Stimulated activated CD8-positive, alpha-beta memory T cell treated with anti-CD3 and anti-CD28 coated beads, Interleukin-15, amount 100 ng/mL, for 24 hours (primary cell): Measurements from ENCODE around the gene PIBF1.
"Not testable (repeated sequence)": the region's sequence is repeated elsewhere in the genome, so short reads cannot be mapped to it uniquely, and the experiment has no call there.

Experiments
- DNase-seq: peaks from one replicate; pipeline ENCODE4 v3.0.0-alpha.2; 2020; ENCODE audit warnings: low read depth

PIBF1 gene

DNA sequence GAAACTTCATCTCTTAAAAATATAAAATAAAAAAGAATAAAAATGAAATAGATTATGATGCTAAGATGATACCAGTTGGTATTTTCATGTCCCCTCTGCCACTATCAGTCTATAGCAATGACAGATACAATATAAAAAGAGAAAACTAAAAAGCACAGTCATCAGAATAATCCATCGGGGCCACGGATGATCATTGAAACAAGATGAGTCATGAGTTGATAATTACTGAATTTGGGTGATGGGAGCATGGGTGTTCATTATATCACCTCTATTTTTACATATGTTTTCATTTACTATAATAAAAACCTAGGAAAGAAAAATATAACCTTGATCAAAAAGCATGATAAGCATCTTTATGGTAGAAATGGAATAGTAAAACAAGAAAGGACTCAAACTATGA lies 41.1 kb downstream of the PIBF1 start:
- DNase-seq, result no peak

DNA sequence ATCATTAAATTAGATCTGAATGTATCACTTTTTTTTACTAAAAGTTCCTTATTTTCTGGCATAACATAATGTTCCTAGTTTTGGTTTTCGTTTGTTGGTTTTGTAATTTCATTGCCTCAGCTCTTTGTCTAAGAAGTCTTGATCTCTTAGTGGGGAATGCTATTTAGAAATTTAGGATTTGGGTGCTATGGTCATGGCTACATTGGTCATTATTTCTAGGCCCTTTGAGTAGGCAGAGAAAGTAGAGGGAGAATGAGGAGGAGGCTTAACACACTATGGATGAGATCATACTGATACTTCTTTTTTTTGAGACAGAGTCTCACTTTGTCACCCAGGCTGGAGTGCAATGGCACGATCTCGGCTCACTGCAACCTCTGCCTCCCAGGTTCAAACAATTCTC lies 41.8 kb downstream of the PIBF1 start:
- no peak for DNase-seq

DNA sequence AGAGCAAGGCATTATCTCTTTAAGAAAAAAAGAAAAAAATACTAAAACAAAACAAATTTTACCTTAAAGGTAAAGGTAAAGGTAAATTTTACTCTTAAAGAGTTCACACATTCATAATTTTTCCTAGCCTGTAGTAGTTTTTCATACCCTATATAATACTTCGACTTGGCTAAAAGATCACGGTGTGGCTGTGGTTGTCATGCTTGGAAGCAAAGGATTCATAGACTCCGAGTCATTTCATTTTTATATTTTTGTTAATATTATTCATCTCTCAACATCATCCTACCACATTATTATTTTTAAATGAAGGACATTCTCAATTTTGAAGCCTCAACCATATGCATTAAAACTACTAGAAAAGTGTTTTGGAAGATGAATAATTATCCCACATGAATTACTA lies 52.7 kb downstream of the PIBF1 start:
- DNase-seq, result no peak

DNA sequence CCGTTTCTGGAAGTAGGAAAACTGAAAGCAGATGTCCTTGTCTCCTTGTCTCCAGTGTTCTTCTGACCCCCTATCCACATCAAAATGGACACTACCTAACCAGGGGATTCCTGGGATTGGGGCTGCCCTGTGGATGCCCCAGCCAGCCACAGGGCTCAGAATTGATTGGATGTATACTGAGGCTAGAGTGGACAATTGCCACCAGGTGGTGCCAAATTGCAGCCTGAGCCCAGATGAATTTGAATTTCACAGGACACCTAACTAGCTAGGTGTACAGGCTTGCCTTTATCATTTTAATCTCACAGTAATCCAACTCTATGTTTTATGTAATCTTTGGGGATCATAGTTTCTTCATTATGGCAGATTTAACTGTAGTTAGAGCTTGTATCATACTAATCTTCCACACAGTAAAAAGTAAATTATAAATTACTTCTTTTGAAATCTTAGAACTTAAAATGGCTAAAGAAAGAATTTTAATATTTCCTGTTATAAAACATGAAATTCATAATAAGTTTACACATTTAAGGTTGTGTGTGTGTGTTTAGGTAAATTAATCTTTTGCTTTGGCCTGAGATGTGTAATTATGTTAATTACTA lies 58.0 kb downstream of the PIBF1 start:
- no peak for DNase-seq

DNA sequence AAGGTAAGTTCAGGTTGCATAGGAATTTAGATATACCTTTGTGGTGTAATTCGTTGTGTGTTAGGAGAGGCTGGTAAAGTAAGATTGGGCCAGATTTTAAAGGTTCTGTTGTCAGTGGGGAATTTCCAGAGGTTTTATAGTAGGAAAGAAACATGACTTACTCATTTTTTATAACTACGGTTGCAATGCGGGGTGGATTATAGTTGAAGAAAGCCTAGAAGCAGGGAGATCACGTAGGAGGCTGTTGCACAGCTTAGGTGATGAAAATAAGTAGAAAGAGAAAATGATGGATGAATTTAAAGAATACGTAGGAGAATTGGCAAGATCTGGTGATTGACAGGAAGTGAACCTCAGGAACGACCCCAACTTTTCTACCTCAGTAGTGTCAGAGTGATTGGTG lies 61.1 kb downstream of the PIBF1 start:
- no peak for DNase-seq

DNA sequence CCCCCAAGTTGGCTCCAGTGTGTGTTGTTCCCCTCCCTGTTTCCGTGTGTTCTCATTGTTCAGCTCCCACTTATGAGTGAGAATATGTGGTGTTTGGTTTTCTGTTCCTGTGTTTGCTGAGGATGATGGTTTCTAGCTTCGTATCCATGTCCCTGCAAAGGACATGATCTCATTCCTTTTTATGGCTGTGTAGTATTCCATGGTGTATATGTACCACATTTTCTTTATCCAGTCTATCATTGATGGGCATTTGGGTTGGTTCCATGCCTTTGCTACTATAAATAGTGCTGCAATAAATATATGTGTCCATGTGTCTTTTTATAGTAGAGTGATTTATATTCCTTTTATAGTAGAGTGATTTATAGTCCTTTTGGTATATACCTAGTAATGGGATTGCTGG lies 63.2 kb downstream of the PIBF1 start:
- DNase-seq, result not testable (repeated sequence)

DNA sequence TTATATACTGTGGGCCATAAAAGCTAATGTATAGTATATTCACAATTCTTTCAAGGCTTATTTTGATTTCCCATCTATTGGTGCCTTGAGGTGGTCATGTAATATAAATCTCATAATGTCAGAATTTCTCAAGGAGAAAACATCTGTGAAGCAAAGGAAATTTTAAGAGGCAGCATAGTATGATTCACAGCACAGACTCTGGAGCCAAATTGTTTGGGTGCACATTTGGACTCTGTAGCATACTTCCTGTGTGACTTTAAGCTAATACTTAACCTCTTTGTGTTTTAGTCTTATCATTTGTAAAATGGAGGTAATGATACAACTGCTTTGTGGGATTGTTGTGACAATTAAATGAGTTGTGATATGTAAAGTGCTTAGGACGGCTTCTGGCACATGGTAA lies 67.6 kb downstream of the PIBF1 start:
- DNase-seq, result no peak

GRCh38 chr13:72850959-72851677 lies 69.2 kb downstream of the PIBF1 start:
- no peak for DNase-seq

DNA sequence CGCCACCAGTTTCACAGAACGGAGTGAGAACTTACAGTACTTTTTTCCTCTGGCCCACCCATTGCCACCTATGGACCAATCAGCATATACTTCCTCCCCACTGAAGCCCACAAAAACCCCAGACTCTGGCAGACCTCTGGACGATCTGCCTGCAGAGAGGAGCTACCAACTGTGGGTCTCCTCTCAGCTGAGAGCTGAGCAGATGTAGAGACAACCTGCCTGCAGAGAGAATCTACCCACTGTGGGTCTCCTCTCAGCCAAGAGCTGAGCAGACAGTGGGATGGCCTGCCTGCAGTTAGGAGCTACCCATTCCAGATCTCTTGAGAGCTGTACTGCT lies 69.7 kb downstream of the PIBF1 start:
- DNase-seq, result no peak

DNA sequence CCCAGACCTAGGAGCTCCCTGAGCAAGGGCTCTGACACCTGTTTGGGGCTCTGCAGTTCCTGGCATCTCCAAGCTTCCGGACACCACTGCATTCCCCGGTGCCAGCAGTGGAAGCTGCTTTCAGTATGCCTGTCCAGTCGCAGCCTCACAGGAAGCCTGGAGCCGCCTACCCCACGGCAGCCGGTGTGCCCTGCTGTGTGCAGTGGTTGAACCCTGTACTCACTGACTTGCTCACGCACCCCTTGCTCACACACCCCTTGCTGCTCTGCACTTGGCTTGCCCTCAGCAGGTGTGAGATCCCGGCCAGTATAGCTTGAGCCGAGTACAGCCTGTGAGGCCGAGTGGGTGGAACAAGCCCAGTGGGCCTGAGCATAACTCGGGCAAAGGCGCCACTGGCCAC lies 70.3 kb downstream of the PIBF1 start:
- DNase-seq, result no peak

GRCh38 chr13:72853000-72853399 lies 71.1 kb downstream of the PIBF1 start:
- no peak for DNase-seq

DNA sequence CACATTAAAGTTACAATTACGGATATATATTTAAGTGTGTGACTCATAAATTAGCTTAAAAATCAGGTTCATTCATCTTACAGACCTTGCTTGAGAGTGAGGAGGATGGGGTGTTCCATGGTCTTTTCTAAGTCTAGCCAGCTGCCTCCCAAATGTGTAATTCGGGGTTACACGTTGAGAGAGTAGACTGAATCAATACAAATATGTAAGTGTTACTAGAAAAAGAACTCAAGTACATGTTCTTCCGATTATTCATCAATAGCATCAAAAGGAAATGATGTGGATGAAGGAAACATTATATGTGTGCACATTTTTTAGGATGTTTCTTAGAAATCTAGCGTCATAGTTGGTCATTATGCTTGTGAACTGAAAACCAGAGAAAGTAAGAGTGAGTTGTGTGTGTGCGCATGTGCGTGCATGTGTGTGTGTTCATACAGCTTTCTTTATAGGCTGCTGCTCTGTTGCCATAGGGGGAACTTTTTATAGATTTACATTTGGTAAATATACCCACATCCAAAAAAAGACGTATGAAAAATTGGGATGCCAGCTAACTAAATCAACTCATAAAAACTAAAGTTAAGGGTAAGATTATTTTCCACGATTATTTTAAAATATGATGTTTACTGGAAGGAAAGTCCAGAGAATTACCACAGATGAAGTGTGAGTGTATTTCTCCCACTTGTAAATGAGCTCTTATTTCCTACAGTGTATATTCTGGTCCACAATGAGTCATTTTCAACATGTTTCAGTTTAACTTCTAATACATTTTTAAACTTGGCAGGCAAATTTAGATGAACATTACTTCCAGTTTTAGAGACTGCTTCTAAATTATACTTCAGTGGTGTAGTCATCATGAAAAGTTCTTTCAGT lies 82.4 kb downstream of the PIBF1 start:
- DNase-seq, result no peak

GRCh38 chr13:72868229-72868628 lies 86.3 kb downstream of the PIBF1 start:
- no peak for DNase-seq

- no peak for DNase-seq
Measured at GRCh38 chr13:72875233-72875632, 93.3 kb downstream of the PIBF1 start.

DNA sequence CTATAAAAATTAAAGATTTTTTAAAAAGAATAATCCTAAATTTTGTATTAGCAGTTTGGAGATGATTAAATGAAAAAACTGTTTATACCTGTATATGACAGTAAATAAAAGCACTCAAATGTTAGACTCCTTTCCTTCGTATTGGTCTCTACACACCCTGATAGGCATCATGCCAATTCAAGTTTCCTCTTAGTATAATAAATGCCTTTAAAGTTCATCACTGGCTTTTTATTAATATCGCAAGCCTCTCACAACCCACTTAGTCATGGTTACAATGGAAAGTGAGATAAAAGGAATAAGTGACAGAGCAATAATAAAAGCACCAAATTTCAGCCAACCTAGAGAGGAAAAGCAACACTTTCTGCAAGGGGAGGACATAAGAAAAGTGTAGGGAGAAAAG lies 102.2 kb downstream of the PIBF1 start:
- DNase-seq, result no peak

DNA sequence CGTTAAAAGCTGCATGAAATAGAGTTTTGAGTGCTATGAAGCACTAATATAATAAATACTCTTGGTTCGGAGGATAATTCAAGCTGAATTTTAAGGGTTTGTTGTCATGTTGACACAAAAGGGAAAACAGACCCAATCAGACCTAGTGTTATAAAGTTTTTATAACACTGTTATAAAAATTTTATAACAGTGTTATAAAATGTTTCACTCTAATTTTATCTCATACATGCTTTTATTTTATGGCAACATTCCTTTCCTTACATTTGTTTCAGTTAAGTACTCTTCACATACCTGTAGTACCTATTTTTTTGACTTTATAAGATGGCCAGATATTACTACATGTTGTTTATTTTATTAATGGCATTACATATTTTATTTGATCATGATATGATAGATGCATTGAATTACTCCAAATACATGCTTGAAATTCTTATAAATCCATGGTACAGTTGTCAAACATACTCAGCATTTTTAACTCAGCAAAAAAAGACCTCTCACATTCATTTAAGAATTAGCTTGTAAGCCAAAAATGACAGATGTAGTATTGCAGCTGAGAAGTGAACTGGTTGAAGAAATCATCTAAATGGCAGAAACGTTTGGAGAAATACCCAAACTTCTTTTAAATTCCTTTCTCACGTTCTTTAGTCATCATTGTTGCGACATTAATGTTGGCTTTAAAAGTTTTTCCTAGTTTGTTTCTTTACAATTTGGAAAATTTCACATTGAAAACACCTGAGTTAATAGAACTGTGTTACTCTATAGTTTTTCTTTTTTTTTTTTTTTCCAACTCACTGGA lies 104.5 kb downstream of the PIBF1 start:
- DNase-seq, result no peak

DNA sequence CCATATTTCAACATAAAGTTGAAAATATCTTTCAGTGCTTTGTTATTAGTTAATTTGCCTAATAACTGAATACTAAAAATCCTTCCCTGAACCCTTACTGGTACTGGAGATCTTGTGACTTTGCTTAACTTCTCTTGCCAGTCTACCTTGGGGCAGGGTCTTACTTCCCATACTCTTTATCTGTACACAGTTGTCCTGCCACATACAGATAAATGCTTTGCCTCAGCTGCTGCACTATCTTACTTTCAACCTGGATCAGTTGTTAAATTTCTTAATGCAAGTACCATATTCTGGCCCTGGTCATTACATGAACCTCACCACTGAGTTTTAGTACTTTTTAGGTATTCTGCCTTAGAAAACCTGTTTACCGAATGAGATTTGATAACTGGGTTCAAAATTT lies 107.6 kb downstream of the PIBF1 start:
- DNase-seq, result no peak

DNA sequence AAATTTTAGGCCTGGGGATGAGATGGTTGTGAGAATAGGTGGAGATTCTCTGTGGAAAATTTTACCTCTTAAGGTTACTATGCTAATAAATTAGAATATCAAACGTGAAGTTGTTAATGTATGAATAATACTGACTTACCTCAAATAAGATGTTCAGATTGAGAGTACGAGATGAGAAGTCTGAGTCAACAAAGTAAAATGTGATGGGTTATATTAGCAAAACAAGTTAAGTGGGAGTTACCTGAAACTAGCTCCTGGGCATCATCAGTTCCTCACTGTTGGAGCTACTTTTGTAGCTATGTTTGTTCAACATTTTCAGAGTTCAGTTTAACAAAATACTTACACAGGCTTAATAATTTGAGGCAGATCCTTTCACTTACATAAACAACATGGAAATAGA lies 108.6 kb downstream of the PIBF1 start:
- no peak for DNase-seq

DNA sequence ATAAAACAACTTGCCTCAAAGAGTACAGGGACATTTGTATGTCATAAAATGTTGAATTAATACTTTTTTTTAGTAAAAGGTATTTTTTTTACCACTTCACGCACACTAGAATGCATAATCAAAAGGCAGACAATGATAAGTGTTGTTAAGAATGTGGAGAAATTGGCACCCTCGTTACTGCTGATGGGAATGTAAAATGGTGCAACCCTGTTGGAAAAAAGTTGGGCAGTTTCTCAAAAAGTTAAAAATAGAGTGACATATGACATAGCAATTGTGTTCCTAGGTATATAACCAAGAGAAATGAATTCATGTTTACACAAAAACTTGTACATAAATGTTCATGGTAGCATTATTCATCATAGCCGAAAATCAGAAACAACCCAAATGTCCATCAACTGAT lies 109.5 kb downstream of the PIBF1 start:
- no peak for DNase-seq

DNA sequence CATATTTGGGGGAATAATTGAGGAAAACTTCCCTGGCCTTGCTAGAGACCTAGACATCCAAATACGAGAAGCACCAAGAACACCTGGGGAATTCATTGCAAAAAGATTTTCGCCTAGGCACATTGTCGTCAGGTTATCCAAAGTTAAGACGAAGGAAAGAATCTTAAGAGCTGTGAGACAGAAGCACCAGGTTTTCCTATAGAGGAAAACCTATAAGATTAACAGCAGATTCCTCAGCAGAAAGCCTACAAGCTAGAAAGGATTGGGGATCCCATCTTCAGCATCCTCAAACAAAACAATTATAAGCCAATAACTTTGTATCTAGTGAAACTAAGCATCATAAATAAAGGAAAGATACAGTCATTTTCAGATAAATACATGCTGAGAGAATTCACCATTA lies 114.9 kb downstream of the PIBF1 start:
- DNase-seq, result no peak

DNA sequence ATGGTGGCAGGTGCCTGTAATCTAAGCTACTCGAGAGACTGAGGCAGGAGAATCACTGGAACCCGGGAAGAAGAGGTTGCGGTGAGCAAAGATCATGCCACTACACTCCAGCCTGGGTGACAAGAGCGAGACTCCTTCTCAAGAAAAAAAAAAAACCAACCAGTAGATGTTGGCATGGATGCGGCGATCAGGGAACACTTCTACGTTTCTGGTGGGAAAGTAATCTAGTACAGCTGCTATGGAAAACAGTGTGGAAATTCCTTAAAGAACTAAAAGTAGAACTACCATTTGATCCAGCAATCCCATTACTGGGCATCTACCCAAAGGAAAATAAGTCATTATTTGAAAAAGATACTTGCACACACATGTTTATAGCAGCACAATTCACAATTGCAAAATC lies 119.6 kb downstream of the PIBF1 start:
- not testable (repeated sequence) for DNase-seq

DNA sequence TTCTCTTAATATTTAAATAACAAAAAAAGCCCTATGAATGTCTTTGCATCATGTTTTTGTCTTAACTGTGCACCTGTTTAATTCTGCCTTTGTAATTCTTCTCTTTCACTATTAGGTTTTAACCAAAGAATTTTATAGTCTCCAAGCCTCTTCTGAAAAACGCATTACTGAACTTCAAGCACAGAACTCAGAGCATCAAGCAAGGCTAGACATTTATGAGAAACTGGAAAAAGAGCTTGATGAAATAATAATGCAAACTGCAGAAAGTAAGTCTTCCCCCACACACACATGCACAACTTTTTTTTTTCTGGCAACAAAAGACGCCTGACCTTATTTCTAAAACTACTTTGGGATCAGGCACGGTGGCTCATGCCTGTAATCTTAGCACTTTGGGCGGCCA lies 126.5 kb downstream of the PIBF1 start:
- no peak for DNase-seq

DNA sequence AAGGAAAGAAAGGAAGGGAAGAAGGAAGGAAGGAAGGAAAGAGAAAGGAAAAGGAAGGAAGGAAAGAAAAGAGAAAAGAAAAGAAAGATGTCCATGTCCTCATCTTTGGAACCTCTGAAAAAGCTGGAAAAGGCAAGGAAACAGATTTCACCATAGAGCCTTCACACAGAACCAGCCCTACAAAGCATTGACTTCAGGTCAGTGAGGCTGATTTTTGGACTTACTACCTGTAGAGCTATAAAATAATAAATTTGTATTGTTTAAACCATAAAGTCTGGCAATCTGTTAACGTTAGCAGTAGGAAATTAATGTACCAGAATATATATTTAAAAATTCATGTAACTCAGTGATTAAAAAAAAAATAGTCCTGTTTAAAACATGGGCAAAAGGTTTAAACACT lies 130.0 kb downstream of the PIBF1 start:
- DNase-seq, result no peak
